Measurements from ENCODE around the gene OPA1.

Gene OPA1

GRCh38 chr3:193592841-193593667 lies at the start of gene OPA1:
Gene OPA1 (plus strand): TSS chr3:193593208. CDS start chr3:193593378, 170 bp downstream.
- DNase-seq = peak; percentile 93 to 96

DNA sequence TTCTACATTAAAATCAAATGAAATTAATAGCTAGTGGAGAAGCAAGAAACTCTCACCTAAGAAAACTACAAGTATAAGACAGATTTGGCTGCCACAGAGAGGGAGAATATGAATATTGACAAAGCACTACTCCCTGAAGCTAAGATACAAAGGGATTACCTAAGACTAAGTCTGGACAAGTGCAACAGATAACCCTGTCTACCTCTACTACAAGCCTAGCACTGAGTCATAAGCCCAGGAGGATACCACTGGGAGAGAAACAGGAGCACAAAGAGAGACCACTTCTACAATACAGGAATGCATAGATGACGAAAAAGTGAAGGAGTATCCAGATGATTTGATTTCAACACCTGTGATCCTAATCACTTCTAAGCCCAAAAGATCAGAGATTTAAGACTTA lies 48.7 kb upstream of the OPA1 start:
- no peak for DNase-seq

GRCh38 chr3:193545304-193545703 lies 47.7 kb upstream of the OPA1 start:
- DNase-seq = no peak

- DNase-seq = no peak
These were observed 46.9 kb upstream of the OPA1 start for GRCh38 chr3:193546129-193546528.

GRCh38 chr3:193548406-193548805 lies 44.6 kb upstream of the OPA1 start:
- no peak for DNase-seq

DNA sequence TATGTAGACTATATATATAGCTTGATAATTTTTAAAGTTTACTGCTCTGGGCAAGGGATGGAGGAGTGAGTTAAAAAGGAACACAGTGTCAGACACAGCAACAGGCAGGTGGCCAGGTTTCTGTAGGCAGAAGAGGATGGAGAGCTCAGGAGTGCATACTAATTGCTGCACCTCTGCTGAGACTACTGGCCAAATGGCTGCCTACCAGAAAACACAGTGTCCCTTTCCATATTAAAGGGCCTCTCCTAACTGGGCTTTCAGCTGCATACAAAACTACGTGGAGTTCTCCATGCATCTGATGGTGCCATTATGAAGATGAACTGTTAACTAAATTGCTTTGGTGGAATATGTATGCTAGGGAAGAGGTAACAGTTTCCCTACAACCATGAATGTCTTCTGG lies 40.1 kb upstream of the OPA1 start:
- DNase-seq = no peak

- DNase-seq = no peak
These were observed 39.4 kb upstream of the OPA1 start for GRCh38 chr3:193553586-193553985.

GRCh38 chr3:193554811-193555210 lies 38.2 kb upstream of the OPA1 start, which contains the start of gene ATP13A4:
Gene ATP13A4 (minus strand): TSS chr3:193554895. CDS start chr3:193554799, 96 bp downstream.
- DNase-seq = no peak

- no peak for DNase-seq
These were observed 36.2 kb upstream of the OPA1 start for GRCh38 chr3:193556841-193557240.

GRCh38 chr3:193559100-193559499 lies 33.9 kb upstream of the OPA1 start:
- no peak for DNase-seq

DNA sequence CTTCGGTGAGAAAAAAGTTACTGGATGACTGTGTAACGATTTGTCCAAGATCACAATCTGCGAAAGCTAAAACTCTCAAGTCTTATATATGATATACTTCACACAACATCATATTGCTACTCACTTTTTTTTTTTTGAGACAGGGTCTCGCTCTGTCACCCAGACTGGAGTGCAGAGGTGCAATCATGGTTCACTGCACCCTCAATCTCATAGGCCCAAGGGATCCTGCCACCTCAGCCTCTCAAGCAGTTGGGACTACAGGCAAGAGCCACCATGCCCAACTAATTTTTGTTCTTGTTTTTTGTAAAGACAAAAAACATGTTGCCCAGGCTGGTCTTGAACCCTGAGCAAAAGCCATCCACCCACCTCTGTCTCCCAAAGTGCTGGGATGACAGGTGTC lies 32.9 kb upstream of the OPA1 start:
- no peak for DNase-seq

DNA sequence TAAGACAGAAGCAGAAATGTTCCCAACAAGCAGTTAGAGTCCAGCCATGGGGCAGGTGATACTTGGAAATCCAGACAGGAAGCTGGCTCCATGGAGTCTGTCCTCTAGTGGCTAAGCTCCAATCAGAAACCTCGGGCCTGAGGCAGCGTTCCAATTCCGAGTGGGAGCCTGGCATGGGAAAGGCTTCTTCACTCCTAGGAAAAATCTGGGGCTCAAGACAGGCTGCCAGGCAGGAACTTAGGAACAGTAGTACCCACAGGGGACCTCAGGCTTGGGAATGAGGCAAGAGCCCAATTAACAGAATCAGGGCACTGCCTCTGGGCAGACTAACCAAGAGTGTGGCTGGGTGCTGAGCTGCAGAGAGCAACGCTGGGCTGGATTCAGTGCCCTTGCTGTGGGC lies 32.1 kb upstream of the OPA1 start:
- no peak for DNase-seq

- no peak for DNase-seq
These were observed 29.6 kb upstream of the OPA1 start for GRCh38 chr3:193563426-193563825.

- DNase-seq = no peak
These were observed 29.0 kb upstream of the OPA1 start for GRCh38 chr3:193564012-193564411.

GRCh38 chr3:193569119-193569518 lies 23.9 kb upstream of the OPA1 start:
- no peak for DNase-seq

DNA sequence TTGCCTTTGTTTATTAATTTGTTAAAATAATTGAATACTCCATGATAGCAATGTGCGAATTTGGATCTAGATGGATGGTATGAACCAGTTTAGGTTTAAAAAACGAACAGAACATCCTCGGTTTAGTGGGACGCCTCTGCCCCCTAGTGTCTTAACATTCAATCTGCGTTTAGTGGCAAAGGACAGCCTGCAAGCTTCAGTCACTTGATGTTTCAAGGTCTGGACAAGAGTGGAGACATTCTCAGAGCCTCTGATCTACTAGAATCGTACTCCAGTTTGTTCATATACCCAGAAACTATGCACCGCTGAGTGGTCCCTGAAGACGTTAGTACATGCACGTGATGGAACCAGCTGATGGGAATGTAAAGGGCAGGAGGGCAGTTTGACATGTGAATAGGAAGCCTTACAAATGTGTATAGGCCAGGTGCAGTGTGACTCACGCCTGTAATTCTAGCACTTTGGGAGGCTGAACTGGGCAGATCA lies 20.5 kb upstream of the OPA1 start:
- peak; percentile 50 to 56 for DNase-seq

DNA sequence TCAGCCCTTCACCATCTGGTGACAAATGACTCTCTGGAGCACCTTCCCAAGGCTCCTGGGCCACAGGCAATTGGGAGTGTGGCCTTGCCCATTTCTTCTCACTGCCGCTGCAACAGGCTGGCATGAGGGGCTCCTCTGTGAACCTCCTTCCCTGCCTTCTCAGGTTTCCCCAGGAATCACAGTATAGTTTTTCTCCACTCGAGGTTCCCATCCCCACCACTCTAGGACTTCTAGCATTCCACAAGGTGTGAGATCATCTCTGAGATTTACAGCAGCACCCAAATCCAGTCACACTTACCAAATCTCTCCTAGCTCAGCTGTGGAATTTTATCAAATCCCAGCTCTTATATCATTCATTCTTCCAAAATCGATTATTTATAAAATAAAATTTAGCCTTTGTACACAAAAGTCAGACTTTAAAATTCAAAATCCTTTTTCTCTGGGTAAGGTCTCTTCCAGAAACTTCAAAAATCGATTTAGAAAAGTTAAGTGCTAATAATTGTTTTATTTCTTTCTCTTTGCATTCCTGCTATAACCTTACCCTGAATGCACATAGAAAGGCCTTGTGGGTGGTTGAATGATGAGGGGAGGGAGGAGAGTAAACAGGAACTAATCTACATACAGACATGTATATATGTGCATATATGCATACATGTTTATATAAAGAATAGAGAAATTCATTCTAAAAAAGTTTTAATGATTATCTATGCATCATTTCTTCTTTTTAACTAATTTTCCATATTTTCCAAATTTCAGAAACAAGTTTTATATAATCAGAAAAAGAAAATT lies 19.4 kb upstream of the OPA1 start:
- no peak for DNase-seq

GRCh38 chr3:193574488-193575070 lies 18.4 kb upstream of the OPA1 start:
- no peak for DNase-seq

DNA sequence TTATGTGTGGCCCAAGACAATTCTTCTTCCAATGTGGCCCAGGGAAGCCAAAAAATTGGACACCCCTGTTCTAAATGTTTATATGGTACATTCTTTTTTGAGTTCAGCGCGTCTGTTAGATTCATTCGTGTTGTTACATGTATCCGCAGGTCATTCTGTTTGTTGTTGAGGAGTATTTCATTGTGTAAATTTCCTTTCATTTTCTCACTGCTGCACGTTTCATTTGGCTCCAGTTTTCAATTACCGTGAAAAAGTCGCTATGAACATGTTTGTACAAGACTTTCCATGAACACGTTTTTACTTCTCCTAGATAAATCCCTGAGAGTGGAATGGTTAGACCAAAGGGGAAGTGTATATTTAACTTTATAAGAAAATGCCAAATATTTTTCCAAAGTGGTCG lies 7.5 kb upstream of the OPA1 start:
- DNase-seq = no peak

- no peak for DNase-seq
These were observed 6.5 kb upstream of the OPA1 start for GRCh38 chr3:193586526-193586925.

- no peak for DNase-seq
These were observed 3.9 kb upstream of the OPA1 start for GRCh38 chr3:193589129-193589528.

DNA sequence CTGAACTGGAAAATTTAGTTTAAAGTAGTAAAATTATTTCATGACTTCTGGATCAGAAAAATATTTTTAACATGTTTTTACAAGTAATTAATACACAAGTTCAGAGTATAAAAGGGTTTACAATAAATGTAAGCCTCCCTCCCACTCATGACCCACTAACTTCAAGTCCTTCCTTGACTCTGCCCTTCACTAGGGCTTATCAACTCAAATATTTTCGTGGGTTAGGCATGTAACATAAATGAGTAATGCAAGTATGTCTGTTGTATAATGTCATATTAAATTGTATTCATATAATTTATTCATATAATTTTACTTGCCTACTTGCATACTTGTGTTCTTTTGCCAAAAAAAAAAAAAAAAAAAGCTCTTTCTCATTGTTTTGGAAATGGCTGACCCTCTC lies 3.4 kb upstream of the OPA1 start:
- no peak for DNase-seq

- DNase-seq = no peak
These were observed 2.7 kb upstream of the OPA1 start for GRCh38 chr3:193590088-193590856.

All from activated CD4-positive, alpha-beta T cell treated with anti-CD3 and anti-CD28 coated beads, Interleukin-2, amount 50 U/mL, for 48 hours (primary cell).